Activated CD8-positive, alpha-beta memory T cell treated with anti-CD3 and anti-CD28 coated beads for 1 hour (primary cell): Measurements from ENCODE around the gene PRODH.
"Not testable (repeated sequence)": the region's sequence is repeated elsewhere in the genome, so short reads cannot be mapped to it uniquely, and the experiment has no call there.

ENCODE experiments used
- DNase-seq, 2 donors: peaks; one replicate each; pipeline ENCODE4 v3.0.0-alpha.2; 2020; ENCODE audit warnings: low read depth in 1 of 2; ENCODE audit errors: extremely low read depth in 1 of 2

Gene PRODH

DNA sequence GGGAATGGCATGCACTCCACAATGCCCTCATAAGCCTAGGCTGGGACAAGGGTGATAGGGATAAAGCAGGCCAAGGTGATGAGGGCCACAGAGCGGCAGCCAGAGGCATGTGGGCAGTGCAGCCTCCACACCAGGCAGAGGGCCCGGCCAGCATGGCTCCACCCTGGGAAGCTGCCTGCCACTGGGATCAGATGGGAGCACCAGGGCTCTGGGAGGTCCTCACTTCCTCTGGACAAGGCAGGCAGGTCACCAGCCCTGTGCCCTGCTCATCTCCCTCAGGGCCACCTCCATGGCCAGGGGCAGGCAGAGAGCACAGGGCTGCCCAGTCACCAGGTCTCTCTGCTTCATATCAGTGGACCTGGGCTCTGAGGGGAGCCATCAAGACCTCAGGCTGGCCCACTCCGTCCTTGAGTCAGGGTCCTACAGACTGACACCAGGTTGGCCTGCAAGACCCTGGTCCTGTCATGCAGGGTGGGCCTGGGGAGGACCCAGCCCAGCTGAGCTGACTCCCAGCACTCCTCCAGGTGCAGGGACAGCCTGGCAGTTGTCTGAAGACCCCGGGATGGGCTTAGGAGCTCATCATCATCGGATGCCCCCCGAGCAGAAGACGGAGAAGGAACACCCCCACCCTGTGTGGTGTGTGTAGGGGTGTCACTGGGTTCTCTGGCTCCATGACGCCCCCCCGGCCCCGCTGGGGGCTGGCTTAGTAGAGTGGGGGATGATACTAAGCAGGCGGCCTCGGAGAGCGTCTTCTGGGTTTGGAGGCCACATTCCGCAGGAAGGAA is 33.3 kb upstream of the PRODH start:
- not testable (repeated sequence) for DNase-seq

DNA sequence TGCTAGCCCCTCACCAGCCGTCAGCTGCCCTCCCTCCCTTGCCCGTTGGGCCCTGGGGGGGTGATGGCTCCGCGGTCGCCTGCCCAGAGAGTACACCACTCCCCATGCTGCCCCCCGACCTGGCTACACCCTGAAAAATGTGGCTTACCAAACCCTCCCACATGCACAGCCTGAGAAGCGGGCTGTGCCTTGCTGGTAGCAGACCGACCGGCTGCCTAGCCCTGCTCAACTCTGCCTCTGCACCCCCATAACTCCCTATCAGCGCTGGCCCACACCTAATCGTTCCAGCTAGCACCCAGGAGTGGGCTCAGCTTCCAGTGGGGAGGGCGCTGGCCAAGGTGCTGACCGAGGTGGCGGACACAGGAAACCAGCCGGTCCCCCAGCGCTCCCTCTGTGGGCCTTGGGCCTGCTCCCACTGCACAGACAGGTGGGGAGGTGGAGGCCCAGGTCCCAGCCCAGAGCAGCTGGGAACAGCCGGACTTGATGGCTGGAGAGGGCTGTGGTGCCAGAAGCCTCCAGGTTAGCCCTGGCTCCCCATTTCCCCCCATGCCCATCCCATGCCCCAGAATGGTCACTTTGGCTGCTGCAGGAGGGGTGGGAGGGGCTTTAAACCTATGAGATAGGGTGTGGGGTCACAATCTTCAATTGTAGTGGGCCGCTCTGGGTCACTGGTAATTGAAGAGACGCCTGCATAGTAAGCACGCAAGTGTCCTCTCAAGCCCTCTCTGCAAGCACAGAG is 32.1 kb upstream of the PRODH start:
- no peak for DNase-seq

DNA sequence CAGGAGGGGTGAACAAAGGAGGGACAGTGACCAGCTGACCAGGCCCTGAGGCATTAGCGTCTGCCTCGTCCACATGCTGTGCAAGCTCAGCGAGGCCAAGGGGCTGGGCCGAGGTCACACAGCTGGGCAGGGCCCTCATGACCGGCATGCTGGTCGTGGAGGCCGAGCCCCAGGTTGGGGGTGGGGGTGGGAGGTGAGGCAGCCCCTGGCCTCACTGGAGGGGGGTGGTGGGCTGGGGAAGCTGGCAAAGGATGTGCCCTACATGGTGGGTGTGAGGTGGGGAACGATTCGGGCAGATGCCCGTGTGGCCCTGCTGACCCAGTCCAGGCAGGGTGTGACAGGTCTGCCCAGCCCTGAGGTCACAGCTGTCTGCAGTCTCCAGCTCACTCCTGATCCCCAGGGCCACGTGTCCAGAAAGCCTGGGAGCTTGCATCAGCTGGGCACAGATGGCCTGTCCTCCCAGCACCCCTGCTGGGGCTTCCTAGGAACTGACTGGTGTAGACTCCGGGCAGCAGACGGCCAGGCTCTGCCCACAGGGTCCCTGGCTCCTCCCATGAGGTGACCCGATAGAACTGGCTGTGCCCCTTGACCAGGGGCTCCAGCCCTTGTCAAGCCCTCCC is 31.4 kb upstream of the PRODH start:
- not testable (repeated sequence) for DNase-seq

- DNase-seq = no peak
These were observed 30.7 kb upstream of the PRODH start for GRCh38 chr22:18966748-18967147.

DNA sequence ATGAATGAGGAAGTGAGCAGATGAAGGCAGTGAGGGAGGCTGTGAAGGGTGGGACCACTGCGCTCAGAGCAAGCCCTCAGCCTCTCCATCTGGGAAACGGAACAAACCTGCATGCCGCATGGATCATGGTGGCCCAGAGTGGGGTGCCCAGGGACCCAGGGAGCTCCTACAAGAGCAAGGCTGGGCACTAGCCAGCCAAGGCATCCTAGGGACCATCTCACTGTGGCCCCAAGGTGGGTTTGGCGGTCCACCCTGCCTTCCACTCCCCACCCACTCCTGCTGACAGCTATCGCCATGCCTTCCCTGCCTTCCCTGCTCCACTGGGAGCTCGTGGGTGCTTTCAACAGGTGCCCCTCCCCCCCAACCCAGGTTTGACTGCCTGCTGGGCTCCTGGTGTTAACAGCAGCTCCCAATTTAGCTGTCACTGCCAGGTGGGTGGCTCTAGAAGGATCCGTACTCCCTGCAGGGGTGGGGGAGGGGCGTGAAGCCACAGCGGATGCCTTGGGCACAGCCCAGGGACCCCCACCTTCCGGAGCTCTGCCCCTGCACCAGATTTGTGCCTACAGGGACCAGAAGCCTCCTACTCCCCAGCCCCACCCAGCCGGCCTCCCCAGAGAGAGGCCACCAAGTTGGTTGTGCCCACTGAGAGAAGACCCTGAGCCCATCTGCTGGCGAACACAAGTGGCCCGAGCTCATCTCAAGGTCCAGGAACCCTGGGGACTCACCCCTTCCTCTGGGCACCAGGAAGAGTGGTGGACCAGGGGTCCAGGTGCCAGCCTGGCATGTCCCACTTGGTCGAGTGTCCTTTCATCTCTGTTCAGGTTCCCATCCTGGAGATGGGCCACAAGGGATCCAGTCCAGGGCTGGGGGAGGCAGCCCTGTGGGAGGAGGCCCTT is 29.7 kb upstream of the PRODH start:
- no peak for DNase-seq

DNA sequence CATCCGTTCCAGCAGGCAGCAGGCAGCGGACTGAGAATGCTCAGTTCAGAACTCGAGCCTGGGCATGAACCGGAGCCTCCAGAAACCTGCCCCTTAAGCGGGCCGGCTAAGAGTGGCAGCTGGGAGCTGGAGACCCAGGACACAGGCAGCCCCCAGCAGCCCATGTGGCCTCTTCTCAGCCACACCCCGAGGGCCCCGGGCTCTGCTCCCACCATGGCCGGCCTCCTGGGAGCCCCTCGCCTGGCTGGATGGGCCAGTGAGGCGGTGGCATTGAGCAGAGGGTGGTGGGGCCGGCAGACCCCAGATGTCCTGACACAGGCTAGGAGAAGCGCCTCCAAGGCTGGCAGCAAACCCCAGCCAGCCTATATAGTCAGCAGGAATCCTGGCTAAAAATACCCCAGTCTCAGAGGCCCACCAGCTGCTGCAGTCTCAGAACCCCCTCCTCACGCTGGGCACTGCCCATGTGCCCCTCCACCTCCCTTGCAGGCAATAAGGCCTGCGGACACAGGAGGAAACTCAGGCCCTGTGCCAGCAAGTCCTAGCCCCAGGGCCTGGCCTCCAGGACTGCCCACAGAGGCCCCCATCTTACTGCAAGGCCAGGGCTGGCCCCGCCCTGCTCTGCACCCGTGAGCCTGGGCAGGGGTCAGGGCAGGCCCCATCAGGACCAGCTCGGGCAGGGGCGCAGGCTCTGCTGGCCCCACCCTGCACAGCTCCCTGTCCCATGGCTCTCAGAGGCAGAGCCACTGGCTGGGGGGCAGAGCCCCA is 28.6 kb upstream of the PRODH start:
- not testable (repeated sequence) for DNase-seq

DNA sequence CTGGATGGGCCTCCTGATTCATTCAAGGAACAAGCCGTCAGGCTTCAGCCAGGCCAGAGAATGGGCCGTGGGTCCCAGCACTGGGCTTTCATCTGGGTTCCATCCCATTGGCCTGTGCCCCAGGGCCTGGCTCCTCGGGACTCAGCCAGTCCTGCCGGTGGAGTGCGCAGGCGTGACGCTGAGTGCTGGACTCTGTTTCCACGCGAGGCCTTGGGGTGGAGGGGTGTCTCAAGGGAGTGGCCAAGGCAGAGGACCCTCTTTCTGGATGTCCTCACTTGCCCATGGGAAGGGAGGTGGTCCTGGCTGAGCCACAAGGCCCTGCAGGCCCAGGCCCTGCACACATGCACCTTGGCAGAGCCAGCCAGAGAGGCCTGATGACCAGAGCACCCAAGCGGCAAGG is 28.0 kb upstream of the PRODH start:
- DNase-seq = not testable (repeated sequence)

DNA sequence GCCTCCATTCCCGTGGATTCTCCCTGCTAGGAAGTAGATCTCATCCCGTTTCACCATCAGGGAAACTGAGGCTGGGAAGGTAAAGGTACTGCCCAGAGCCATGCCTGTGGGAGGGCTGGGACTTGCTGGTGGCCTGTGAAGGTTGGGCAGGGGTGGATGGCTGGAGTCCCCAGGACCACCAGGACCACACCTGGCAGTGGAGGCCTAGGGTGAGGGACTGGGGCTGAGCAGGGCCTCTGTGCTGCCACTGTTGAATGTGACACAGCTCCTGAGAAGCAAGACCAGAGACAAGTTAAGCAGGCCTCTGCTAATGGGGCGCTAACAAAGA is 26.2 kb upstream of the PRODH start:
- no peak for DNase-seq

GRCh38 chr22:18961632-18962307 is 25.7 kb upstream of the PRODH start:
- not testable (repeated sequence) for DNase-seq

DNA sequence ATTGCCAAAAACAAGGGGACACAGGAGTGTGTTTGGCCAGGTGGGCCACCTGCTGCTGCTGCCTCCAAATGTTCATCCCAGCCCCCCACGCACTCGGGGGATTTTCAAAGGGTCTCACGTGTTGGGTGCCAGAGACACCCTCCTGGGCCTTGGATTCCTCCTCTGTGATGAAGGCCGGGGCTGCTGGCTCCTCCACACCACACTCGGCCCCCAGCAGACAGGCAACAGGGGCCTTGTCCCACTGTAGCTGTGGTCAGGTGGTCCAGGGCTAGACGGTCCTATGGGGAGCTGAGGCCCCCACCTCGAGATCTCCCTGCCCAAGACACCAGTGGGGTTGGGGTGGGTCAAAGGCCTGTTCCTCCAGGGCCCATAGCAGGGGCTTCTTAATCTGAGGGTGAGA is 25.1 kb upstream of the PRODH start:
- not testable (repeated sequence) for DNase-seq

DNA sequence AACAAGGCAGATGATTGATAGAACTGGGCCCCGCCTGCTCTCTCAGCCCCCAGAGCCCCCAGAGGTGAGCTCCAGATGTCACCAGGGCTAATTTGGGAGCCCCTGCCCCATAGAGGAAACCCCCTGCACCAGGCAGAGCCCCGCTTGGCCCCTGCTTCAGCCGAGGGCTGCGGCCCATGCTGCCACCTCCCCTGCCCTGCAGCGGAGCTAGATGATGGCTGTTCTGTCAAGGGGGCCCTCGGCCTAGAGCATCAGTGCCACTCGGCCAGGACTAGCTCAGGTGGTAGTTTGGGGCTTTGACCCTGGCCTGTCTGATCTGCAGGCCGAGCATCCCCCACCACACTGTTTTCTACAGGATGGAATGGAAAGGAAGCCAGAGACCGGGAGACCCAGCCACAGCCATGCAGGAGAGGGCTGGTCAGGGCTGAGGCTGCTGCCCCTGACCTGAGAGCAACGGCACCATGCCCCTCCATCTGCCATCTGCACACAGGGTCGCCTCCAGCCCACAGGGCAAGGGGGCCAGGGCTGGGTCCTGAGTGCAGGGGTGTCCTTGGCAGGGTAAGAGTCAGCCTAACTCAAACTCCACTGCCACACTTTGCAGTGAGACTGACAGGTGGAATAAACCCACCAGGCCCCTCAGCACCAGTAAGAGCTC is 24.2 kb upstream of the PRODH start:
- not testable (repeated sequence) for DNase-seq

GRCh38 chr22:18959741-18960140 is 23.6 kb upstream of the PRODH start:
- not testable (repeated sequence) for DNase-seq

- DNase-seq = not testable (repeated sequence)
These were observed 23.2 kb upstream of the PRODH start for GRCh38 chr22:18959266-18959665.

GRCh38 chr22:18958738-18959137 is 22.6 kb upstream of the PRODH start:
- not testable (repeated sequence) for DNase-seq

GRCh38 chr22:18958321-18958705 is 22.2 kb upstream of the PRODH start:
- DNase-seq = not testable (repeated sequence)

DNA sequence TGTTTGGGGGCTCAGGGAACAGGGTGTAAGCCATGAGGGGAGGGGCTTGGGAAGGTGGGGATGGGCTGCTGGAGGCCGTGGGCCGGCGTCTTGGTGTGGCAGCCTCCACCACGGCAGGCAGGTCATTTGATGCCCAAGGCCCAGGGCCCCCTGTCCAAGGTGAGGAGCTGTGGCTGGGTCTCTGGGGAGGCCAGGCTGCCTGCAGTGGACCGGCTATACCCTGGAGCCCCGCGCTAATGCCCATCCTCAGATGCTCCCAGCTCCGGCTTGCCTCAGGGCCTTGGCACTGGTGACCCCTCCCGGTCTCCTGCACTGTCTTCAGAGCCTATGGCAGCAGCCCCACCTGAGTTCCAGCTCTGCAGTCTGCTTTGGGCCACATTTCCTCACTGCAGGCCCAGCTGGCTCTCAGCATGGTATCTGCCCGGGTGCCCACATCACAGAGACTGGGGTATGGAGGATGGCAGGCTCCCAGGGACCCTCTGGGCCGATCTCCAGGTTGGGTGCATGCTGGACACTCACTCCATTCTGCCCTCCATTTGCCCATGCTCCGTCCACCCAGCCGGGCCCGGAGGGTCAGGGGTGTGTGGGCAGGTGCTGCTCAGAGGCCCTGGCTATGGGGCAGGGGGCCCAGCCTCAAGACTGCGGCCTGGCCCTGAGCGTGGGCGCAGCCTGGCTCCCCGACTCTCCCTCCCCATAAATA is 21.7 kb upstream of the PRODH start:
- DNase-seq = not testable (repeated sequence)

DNA sequence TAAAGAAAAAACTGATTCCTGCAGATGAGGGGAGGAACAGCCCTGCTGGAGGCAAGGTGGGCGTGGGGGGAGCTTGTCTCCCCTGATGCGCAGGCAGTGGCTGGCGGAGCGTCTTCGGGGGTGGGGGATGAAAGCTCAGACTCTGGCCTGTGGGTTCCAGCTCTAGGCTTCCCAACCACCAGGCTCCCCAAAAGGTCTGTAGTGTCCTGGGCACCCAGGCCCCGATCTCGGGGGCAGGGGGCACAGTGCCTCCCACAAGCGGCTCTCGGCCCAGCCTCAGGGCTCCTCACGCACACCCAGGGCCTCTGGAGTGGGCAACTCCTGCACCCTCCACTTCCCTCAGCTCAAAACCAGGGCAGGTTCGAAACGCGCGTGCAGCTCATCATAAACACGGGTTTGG is 20.9 kb upstream of the PRODH start:
- not testable (repeated sequence) for DNase-seq

DNA sequence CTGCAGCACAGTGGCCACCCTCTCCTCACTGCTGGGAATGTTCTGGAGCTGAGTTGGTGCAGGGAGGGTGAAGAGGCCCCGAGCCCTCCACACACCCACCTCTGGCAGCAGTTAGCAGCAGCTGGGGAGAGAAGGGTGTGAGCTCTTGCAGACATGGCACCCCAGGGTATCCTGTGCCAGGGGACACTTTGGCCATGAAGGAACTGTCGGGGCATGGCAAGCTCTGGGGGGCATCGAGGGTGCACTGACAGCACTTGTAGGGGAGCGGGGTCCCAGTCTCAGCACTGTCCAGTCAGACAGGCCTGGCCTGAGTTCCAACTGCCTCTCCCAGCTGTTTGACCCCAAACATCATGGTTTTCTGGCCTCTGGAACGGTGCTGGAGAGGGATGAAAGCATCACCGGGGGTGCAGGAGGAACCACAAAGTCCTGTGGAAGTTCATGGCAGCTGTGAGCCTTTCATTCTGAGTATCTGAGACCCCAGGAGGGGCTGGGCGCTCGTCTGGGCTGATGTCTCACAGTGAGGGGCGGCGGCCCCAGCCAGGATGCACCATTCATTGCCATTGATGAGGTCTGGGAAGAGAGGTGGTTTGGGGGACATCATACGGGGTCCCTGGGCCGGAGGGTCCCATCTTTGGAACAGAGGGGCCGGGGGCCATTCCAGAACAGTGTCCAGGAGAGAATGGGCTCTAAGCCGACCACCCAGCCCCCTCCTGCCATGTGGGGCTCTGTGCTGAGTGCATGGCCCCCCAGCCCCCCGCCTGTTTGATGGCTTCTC is 20.2 kb upstream of the PRODH start:
- not testable (repeated sequence) for DNase-seq
